DND-41 (cell line): ENCODE measurements around the gene ROCK2.

Experiments
- EZH2 ChIP-seq: IDR thresholded peaks from 3 replicates; pipeline ENCODE4 v1.6.1; 2012; ENCODE audit warnings: borderline replicate concordance, low read depth, mild to moderate bottlenecking, moderate library complexity, low read length, inconsistent platforms; ENCODE audit not compliant: severe bottlenecking
- TF ChIP-seq, protein P1 (sequence below): IDR thresholded peaks from 2 replicates; pipeline ENCODE4 v1.5.1; 2012; ENCODE audit warnings: borderline replicate concordance, low read length, moderate library complexity, mild to moderate bottlenecking; ENCODE audit not compliant: poor library complexity, severe bottlenecking; ENCODE audit errors: extremely low read depth

DNA sequence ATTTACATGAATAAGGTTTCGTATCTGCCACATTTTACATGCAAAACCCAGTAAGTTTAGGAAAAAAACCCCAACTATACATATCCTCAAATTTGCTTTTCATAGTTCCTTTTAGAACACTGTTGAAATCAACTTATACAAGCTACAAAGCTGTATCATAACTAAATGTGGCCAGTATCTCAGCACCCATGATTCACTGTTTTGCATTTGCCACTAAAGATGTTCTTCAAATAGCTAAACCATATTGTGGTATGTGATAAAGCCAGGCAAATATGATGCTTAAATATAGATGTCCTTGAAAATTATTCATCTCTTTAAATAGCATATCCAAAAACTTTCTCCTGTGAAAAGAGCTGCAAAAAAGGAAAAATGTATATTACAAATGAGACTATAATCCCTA, 29.9 kb downstream of the ROCK2 start:
- TF ChIP-seq EZH2: no peak
- TF ChIP-seq, protein P1, sequence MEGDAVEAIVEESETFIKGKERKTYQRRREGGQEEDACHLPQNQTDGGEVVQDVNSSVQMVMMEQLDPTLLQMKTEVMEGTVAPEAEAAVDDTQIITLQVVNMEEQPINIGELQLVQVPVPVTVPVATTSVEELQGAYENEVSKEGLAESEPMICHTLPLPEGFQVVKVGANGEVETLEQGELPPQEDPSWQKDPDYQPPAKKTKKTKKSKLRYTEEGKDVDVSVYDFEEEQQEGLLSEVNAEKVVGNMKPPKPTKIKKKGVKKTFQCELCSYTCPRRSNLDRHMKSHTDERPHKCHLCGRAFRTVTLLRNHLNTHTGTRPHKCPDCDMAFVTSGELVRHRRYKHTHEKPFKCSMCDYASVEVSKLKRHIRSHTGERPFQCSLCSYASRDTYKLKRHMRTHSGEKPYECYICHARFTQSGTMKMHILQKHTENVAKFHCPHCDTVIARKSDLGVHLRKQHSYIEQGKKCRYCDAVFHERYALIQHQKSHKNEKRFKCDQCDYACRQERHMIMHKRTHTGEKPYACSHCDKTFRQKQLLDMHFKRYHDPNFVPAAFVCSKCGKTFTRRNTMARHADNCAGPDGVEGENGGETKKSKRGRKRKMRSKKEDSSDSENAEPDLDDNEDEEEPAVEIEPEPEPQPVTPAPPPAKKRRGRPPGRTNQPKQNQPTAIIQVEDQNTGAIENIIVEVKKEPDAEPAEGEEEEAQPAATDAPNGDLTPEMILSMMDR: no peak
